Esophagus muscularis mucosa (tissue), 4 donors: Measurements from ENCODE around the gene SAMD4A. TPM values are rescaled to one million over a fixed set of nuclear protein-coding genes. Genes with fewer than 3 reads are reported as not detected.

Experiments used
- DNase-seq: peaks from one replicate; pipeline ENCODE4 v3.0.0-alpha.2; 2017; ENCODE audit errors: extremely low spot score
- H3K27ac ChIP-seq, 4 donors: fragments of 200-600 bp; sonication (generic); replicated peaks in 1 of 4; 1 replicate in 3 of 4; 2 replicates in 1 of 4; pipeline ENCODE4 v1.5.1; 2016 to 2019; ENCODE audit warnings: mild to moderate bottlenecking in 1 of 4
- H3K27me3 ChIP-seq, 4 donors: fragments of 200-600 bp; sonication (generic); one replicate each; pipeline versions ENCODE4 v1.5.1 to v1.6.0; 2016 to 2019
- H3K36me3 ChIP-seq, 4 donors: fragments of 200-600 bp; sonication (generic); one replicate each; pipeline ENCODE4 v1.5.1; 2016 to 2019
- H3K4me1 ChIP-seq, 4 donors: fragments of 200-600 bp; sonication (generic); one replicate each; pipeline ENCODE4 v1.5.1; 2016 to 2019
- H3K4me3 ChIP-seq, 4 donors: fragments of 200-600 bp; sonication (generic); 1 replicate in 2 of 4; 2 replicates in 2 of 4; pipeline ENCODE4 v1.5.1; 2016 to 2019; ENCODE audit warnings: mild to moderate bottlenecking in 4 of 4, moderate library complexity in 1 of 4
- H3K9me3 ChIP-seq, 4 donors: fragments of 200-600 bp; sonication (generic); 1 replicate in 3 of 4; 2 replicates in 1 of 4; pipeline ENCODE4 v1.5.1; 2016 to 2019
- CTCF ChIP-seq, 3 experiments: fragments of 200-600 bp in 2 of 3; fragments of 450-650 bp in 1 of 3; sonication (generic) in 2 of 3; IDR thresholded peaks; one replicate each; pipeline ENCODE4 v1.5.1; 2017 to 2019; ENCODE audit warnings: antibody characterized with exemption in 3 of 3, mild to moderate bottlenecking in 2 of 3, moderate library complexity in 1 of 3
- EP300 ChIP-seq: sonication (generic); formaldehyde crosslinking; IDR thresholded peaks from one replicate; pipeline ENCODE4 v1.6.1; 2017; ENCODE audit warnings: antibody characterized with exemption
- POLR2A ChIP-seq: fragments of 450-650 bp; IDR thresholded peaks from one replicate; pipeline ENCODE4 v1.6.1; 2017; ENCODE audit warnings: antibody characterized with exemption, moderate library complexity, mild to moderate bottlenecking, low read depth
- POLR2AphosphoS5 ChIP-seq, 2 donors: sonication (generic); formaldehyde crosslinking; IDR thresholded peaks; one replicate each; pipeline ENCODE4 v1.6.1; 2017; ENCODE audit warnings: antibody characterized with exemption in 2 of 2
- WGBS: methylation state at CpG from one replicate; pipeline ENCODE4 v1.1.5; 2018; 5-methylcytosine and 5-hydroxymethylcytosine counted together
- intact Hi-C: fragments of 100-400 bp; cut with DNase I; formaldehyde crosslinking; loops from one replicate; pipeline ENCODE4 v1.15.1; 2023
- total RNA-seq, 4 donors: library from RNA; depleted of rRNA; stranded (reverse); fragments of >200 nt; gene quantifications; one replicate each; pipeline versions ENCODE4 v1.1.0 to v1.2.1, GENCODE V29; 2016

The SAMD4A gene
- total RNA-seq, 4 donors from 2014 or later = 76.8 to 123 (median 97.0) TPM

DNA sequence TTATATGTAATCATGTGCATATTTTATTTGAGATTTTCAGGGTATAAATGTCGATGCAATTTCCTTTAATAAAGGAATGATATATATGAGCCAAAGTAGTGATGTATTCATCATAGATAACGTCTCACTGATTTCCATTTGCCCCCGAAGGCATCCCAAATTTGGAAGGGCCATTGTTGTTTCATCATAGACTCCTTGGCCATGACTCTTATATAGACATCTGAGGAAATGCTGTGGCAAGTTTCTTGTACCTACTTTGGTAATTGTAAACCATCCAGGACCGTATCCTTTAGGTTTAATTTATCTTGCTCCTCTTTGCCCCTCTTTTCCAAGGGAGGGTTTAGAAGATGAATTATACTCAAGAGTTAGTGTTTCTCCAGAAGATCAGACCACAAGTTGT is 84.7 kb downstream of the SAMD4A start:
- TF ChIP-seq EP300 (no peak), POLR2A (no peak), CTCF (IDR thresholded peaks at IDR 0.05) (no peak), POLR2AphosphoS5 (IDR thresholded peaks at IDR 0.05) (no peak)
- Histone ChIP-seq H3K27ac (peak overlapping the region; percentile 85 to 87 (median 86)), H3K9me3 (no peaks in the 10 kb centered on the region), H3K4me3 (peak overlapping the region in 2 of 4 donors; percentile 29 to 42), H3K4me1 (peaks cover 48 to 79% (median 66%) of the 10 kb centered on the region in 4 donors), H3K27me3 (no peaks in the 10 kb centered on the region), H3K36me3 (no peaks in the 10 kb centered on the region)
- intact Hi-C loops = no loop called here
- 62% methylated on average over 4 of the region's 4 CpGs for WGBS
- no peak for DNase-seq

- Histone ChIP-seq H3K36me3 (no peaks in the 10 kb centered on the region), H3K27ac (peak overlapping the region; percentile 85 to 87 (median 86)), H3K4me1 (peaks cover 48 to 76% (median 64%) of the 10 kb centered on the region in 4 donors), H3K27me3 (no peaks in the 10 kb centered on the region), H3K4me3 (peak overlapping the region; percentile 29 to 42 (median 36)), H3K9me3 (no peaks in the 10 kb centered on the region)
- 13% methylated on average over 6 of the region's 6 CpGs for WGBS
- no peak for DNase-seq
- TF ChIP-seq POLR2AphosphoS5 (IDR thresholded peaks at IDR 0.05) (peak; percentile 87 to 93), POLR2A (no peak), CTCF (IDR thresholded peaks at IDR 0.05) (no peak)
- intact Hi-C loops = no loop called here
Measured at GRCh38 chr14:54652188-54652587, 85.3 kb downstream of the SAMD4A start.

- intact Hi-C loops = no loop called here
- 19% methylated on average over 11 of the region's 11 CpGs for WGBS
- Histone ChIP-seq H3K4me1 (peaks cover 48 to 75% (median 64%) of the 10 kb centered on the region in 4 donors), H3K27ac (peak overlapping the region; percentile 85 to 87 (median 86)), H3K9me3 (no peaks in the 10 kb centered on the region), H3K27me3 (no peaks in the 10 kb centered on the region), H3K4me3 (peak overlapping the region; percentile 29 to 42 (median 36)), H3K36me3 (no peaks in the 10 kb centered on the region)
- DNase-seq = peak; percentile 94
- TF ChIP-seq POLR2A (no peak), POLR2AphosphoS5 (IDR thresholded peaks at IDR 0.05) (no peak), CTCF (IDR thresholded peaks at IDR 0.05) (no peak), EP300 (no peak)
Measured at GRCh38 chr14:54652605-54653052, 85.7 kb downstream of the SAMD4A start.

- peaks cover 51 to 62% (median 59%) of the 10 kb centered on the region in 4 donors for H3K4me1 ChIP-seq
Measured at GRCh38 chr14:54653712-54654469, 87.0 kb downstream of the SAMD4A start.

More at GRCh38 chr14:54653712-54654469, 87.0 kb downstream of the SAMD4A start:
- intact Hi-C loops = no loop called here
- Histone ChIP-seq H3K4me3 (no peak overlapping the region), H3K36me3 (no peaks in the 10 kb centered on the region), H3K9me3 (no peaks in the 10 kb centered on the region), H3K27me3 (no peaks in the 10 kb centered on the region), H3K27ac (peak overlapping the region; percentile 85 to 87 (median 86))
- 57% methylated on average over 11 of the region's 11 CpGs for WGBS
- no peak for DNase-seq
- TF ChIP-seq CTCF (IDR thresholded peaks at IDR 0.05) = no peak
- peak; percentile 69 to 76 for TF ChIP-seq POLR2AphosphoS5 (IDR thresholded peaks at IDR 0.05)
